Nephron (organoid): Measurements from ENCODE around the gene ST8SIA1.

Experiments
- H3K27ac Mint-ChIP-seq, 3 experiments: 2 replicates each; pipeline ENCODE4 v1.8.0; 2020; ENCODE audit warnings: mixed read lengths in 3 of 3, mild to moderate bottlenecking in 2 of 3, moderate library complexity in 1 of 3
- H3K27me3 Mint-ChIP-seq: 2 replicates; pipeline ENCODE4 v1.8.0; 2021; ENCODE audit warnings: low read depth, mild to moderate bottlenecking, moderate library complexity, mixed read lengths
- H3K36me3 Mint-ChIP-seq: 2 replicates; pipeline ENCODE4 v1.8.0; 2020; ENCODE audit warnings: low read depth, mixed read lengths
- H3K4me1 Mint-ChIP-seq: 2 replicates; pipeline ENCODE4 v1.8.0; 2020; ENCODE audit warnings: mixed read lengths
- H3K4me3 Mint-ChIP-seq, 3 experiments: 2 replicates each; pipeline ENCODE4 v1.8.0; 2020; ENCODE audit warnings: mild to moderate bottlenecking in 3 of 3, mixed read lengths in 3 of 3, moderate library complexity in 2 of 3
- H3K9me3 Mint-ChIP-seq: 2 replicates; pipeline ENCODE4 v1.8.0; 2020; ENCODE audit warnings: mixed read lengths
- CTCF ChIP-seq, 3 experiments: fragments of 200-600 bp; sonication (generic); IDR thresholded peaks; one replicate each; pipeline ENCODE4 v1.5.0; 2021; ENCODE audit warnings: antibody characterized with exemption in 3 of 3; ENCODE audit not compliant: unreplicated experiment in 3 of 3

ST8SIA1 gene

GRCh38 chr12:22366181-22366580 is 31.7 kb upstream of the ST8SIA1 start:
- no peak overlapping the region for H3K4me3 Mint-ChIP-seq
- peaks cover 25% of the 10 kb centered on the region for H3K9me3 Mint-ChIP-seq
- H3K27ac Mint-ChIP-seq, result no peak overlapping the region
- TF ChIP-seq CTCF (IDR thresholded peaks at IDR 0.05; ENCODE audit: unreplicated experiment in 3 of 3), result no peak
- no peaks in the 10 kb centered on the region for H3K36me3 Mint-ChIP-seq
- no peaks in the 10 kb centered on the region for H3K27me3 Mint-ChIP-seq
- no peaks in the 10 kb centered on the region for H3K4me1 Mint-ChIP-seq

DNA sequence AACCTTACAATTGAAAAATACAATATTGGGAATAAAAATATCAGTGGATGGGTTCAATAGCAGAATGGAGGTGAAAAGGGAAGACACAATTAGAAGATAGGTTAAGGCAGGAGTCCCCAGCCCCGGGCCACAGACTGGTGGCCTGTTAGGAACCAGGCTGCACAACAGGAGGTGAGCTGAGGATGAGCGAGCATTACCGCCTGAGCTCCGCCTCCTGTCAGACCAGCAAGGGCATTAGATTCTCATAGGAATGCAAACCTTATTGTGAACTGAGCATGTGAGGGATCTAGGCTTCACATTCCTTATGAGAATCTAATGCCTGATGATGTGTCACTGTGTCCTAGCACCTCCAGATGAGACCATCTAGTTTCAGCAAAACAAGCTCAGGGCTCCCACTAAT is 27.3 kb upstream of the ST8SIA1 start:
- Mint-ChIP-seq H3K4me1 (no peaks in the 10 kb centered on the region), H3K9me3 (peaks cover 8% of the 10 kb centered on the region)
- TF ChIP-seq CTCF (IDR thresholded peaks at IDR 0.05; ENCODE audit: unreplicated experiment in 3 of 3), result no peak

DNA sequence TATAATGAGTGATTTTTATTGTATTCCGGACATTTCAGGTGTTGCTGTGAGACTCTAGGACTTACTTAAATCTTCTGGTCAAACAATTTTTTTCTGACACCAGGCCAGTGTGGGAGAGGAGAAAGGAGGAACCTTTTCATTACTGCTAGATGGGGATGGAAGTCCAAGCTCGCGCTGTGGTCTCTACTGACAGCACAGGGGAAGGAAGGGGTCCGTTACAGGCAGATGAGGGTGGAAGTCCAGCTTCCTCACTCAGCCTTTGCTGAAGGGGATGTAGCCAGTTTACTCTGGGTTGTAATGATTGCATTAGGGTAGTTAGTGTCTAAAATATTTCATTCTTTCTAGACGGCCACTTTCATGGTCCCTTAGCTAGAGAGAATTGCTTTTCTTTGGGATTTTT is 26.3 kb upstream of the ST8SIA1 start:
- Mint-ChIP-seq H3K36me3 (no peaks in the 10 kb centered on the region), H3K27ac (no peak overlapping the region), H3K4me3 (no peak overlapping the region), H3K4me1 (no peaks in the 10 kb centered on the region), H3K27me3 (no peaks in the 10 kb centered on the region), H3K9me3 (peaks cover 8% of the 10 kb centered on the region)
- TF ChIP-seq CTCF (IDR thresholded peaks at IDR 0.05; ENCODE audit: unreplicated experiment in 3 of 3), result no peak

More for the DNA sequence above, 27.3 kb upstream of the ST8SIA1 start:
- no peak overlapping the region for H3K4me3 Mint-ChIP-seq
- H3K27ac Mint-ChIP-seq, result no peak overlapping the region
- H3K36me3 Mint-ChIP-seq, result no peaks in the 10 kb centered on the region
- no peaks in the 10 kb centered on the region for H3K27me3 Mint-ChIP-seq

DNA sequence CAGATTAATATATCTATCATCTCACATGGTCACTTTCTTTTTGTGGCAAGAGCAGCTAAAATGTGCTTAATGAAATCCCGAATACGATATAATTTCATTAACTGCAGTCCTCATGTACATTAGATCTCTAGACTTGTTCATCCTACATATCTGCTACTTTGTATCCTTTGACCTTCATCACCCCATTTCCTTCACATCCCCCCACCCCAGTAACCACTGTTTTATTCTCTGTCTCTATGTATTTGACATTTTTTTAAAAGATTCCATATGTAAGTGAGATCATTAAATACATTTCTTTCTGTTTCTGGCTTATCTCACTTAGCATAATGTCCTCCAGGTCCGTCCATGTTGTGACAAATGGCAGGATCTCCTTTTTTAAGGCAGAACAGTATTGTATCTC is 23.0 kb upstream of the ST8SIA1 start:
- Mint-ChIP-seq H3K4me1 (no peaks in the 10 kb centered on the region), H3K4me3 (no peak overlapping the region), H3K27ac (no peak overlapping the region), H3K36me3 (no peaks in the 10 kb centered on the region), H3K27me3 (no peaks in the 10 kb centered on the region), H3K9me3 (peaks cover 5% of the 10 kb centered on the region)
- TF ChIP-seq CTCF (IDR thresholded peaks at IDR 0.05; ENCODE audit: unreplicated experiment in 3 of 3), result no peak

DNA sequence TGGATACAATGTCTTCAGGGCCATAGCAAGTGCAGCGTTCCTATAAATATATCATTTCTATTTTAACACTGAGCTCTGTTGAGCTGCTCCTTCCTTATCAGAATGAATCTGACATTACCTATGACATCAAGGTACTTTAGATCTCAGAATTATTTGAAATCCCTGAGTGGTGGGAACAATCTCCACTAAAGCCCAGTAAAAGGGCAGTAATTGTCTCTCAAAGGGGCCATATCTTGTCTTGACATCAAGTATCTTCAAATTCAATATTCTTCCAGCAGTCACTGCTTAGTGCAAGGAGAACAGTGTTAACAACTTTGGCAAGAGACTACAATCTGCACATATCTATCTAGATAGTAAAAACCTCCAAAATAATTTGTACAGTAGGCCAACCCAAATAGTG is 21.7 kb upstream of the ST8SIA1 start:
- Mint-ChIP-seq H3K36me3 (no peaks in the 10 kb centered on the region), H3K4me3 (no peak overlapping the region), H3K27ac (no peak overlapping the region), H3K9me3 (no peaks in the 10 kb centered on the region), H3K4me1 (no peaks in the 10 kb centered on the region), H3K27me3 (no peaks in the 10 kb centered on the region)
- TF ChIP-seq CTCF (IDR thresholded peaks at IDR 0.05; ENCODE audit: unreplicated experiment in 3 of 3), result no peak

DNA sequence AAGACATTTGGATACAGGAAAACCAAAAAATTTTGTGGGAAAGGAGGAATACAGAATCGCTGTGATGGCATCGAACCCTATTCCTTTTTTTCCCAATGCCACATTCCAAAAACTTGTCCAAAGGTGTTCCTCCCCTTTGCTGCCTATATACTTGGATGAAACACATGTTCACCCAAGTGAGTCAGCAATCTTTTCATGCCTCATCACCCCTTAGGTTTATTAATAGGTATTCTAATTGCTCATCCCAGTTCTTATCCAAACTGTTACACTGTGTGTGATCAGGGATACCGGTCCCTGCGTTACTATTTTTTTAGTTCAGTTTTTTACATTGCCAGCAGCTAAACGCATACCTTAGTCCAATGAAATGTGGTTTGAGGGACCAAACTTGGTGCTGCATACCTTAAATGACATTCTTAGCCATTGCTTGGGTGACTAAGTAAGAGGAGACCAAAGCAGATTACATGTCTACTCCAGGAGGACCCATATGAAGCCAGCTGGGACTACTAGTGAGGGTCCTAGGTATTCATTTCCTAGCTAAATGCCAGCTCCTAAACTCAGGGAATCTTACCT is 20.6 kb upstream of the ST8SIA1 start:
- no peak for TF ChIP-seq CTCF (IDR thresholded peaks at IDR 0.05; ENCODE audit: unreplicated experiment in 3 of 3)
- Mint-ChIP-seq H3K27ac (no peak overlapping the region), H3K9me3 (no peaks in the 10 kb centered on the region), H3K4me1 (no peaks in the 10 kb centered on the region), H3K27me3 (no peaks in the 10 kb centered on the region), H3K36me3 (no peaks in the 10 kb centered on the region), H3K4me3 (no peak overlapping the region)
